ENCODE measurements around the gene CELF1.

DNA sequence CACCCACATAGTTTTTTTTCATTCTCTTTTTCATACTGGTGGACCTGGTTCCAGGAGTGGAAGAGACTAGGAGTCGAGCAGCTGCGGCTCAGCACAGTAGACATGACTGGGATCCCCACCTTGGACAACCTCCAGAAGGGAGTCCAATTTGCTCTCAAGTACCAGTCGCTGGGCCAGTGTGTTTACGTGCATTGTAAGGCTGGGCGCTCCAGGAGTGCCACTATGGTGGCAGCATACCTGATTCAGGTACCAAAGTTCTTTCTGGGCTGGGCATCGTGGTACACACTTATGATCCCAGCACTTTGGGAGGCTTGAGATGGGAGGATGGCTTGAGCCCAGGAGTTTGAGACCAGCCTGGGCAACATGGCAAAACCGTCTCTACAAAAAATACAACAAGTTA is 16.7 kb upstream of the CELF1 start:
- TF ChIP-seq RAD21 (IDR thresholded peaks at IDR 0.05; ENCODE audit: low read length) (no peak), FOXM1 (IDR thresholded peaks at IDR 0.05; ENCODE audit: low read depth) (no peak), MXI1 (IDR thresholded peaks at IDR 0.05; ENCODE audit: low read depth, low read length) (no peak)
